ENCODE results near the gene RHOJ.
"Not testable (repeated sequence)": the region's sequence is repeated elsewhere in the genome, so short reads cannot be mapped to it uniquely, and the experiment has no call there.

Gene RHOJ

GRCh38 chr14:63269561-63270225, 65.5 kb downstream of the RHOJ start:
- DNase-seq: no peak

- no peak for DNase-seq
Observed at GRCh38 chr14:63273129-63273528, 68.9 kb downstream of the RHOJ start.

GRCh38 chr14:63273717-63274655, 69.7 kb downstream of the RHOJ start:
- DNase-seq: no peak

- DNase-seq: no peak
Observed at GRCh38 chr14:63275611-63276010, 71.4 kb downstream of the RHOJ start.

GRCh38 chr14:63276016-63276415, 71.8 kb downstream of the RHOJ start:
- no peak for DNase-seq

- DNase-seq: no peak
Observed at GRCh38 chr14:63276492-63277342, 72.5 kb downstream of the RHOJ start.

- DNase-seq: no peak
Observed at GRCh38 chr14:63277591-63278183, 73.4 kb downstream of the RHOJ start.

- not testable (repeated sequence) for DNase-seq
Observed at GRCh38 chr14:63279933-63280332, 75.7 kb downstream of the RHOJ start.

- DNase-seq: no peak
Observed at GRCh38 chr14:63282997-63283883, 79.0 kb downstream of the RHOJ start.

- no peak for DNase-seq
Observed at GRCh38 chr14:63283884-63284248, 79.6 kb downstream of the RHOJ start.

- DNase-seq: no peak
Observed at GRCh38 chr14:63286071-63286470, 81.8 kb downstream of the RHOJ start.

GRCh38 chr14:63287666-63288483, 83.6 kb downstream of the RHOJ start:
- no peak for DNase-seq

GRCh38 chr14:63288853-63289252, 84.6 kb downstream of the RHOJ start:
- DNase-seq: no peak

- DNase-seq: no peak
Observed at GRCh38 chr14:63290741-63291430, 86.6 kb downstream of the RHOJ start.

GRCh38 chr14:63292805-63293204, 88.6 kb downstream of the RHOJ start:
- no peak for DNase-seq

GRCh38 chr14:63295231-63295685, 91.0 kb downstream of the RHOJ start:
- no peak for DNase-seq

GRCh38 chr14:63296060-63296563, 91.9 kb downstream of the RHOJ start:
- DNase-seq: no peak

- no peak for DNase-seq
Observed at GRCh38 chr14:63297372-63298063, 93.3 kb downstream of the RHOJ start.
